ENCODE data around the gene PPT2.

Gene PPT2

DNA sequence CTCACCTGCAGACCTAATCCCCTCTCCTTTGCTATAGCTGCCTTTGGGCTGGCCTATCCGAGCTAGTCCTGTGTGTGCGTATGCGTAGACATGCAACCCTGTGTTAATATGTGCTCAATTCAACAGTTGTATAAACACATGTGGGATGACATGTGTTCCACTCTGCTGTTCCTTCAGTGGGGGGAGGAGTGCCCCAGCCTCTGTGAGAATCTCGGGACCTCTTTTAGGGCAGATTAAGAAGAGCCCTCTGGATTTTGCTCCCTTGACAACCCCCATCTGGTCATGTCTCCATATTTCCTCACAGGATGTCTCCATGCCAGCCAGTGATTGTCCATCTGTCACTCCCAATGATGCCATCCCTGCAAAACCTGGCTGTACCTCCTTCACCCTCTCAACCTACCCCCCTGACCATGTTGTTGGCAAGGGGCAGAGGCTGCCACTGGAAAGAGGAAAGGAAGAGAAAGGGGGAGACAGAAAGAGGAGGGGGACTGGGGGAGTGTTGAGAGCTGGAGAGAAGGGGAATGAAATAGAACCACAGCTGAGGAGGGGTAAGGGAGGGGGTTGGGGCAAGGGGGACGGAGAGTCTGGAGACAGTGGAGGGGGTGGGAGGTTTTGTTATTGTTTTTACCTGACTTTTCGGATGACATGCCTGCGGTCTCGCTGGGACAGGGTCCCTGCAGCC, 2.6 kb upstream of the PPT2 start:
- TF ChIP-seq, protein P1, sequence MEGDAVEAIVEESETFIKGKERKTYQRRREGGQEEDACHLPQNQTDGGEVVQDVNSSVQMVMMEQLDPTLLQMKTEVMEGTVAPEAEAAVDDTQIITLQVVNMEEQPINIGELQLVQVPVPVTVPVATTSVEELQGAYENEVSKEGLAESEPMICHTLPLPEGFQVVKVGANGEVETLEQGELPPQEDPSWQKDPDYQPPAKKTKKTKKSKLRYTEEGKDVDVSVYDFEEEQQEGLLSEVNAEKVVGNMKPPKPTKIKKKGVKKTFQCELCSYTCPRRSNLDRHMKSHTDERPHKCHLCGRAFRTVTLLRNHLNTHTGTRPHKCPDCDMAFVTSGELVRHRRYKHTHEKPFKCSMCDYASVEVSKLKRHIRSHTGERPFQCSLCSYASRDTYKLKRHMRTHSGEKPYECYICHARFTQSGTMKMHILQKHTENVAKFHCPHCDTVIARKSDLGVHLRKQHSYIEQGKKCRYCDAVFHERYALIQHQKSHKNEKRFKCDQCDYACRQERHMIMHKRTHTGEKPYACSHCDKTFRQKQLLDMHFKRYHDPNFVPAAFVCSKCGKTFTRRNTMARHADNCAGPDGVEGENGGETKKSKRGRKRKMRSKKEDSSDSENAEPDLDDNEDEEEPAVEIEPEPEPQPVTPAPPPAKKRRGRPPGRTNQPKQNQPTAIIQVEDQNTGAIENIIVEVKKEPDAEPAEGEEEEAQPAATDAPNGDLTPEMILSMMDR (IDR thresholded peaks at IDR 0.05; ENCODE audit: extremely low read depth, insufficient read depth, missing control alignments), result no peak
- in situ Hi-C loops (cut with MboI; ENCODE audit: low pct_unique_long_range_greater_than_20kb, low sequenced_read_pairs, unreplicated experiment), result no loop called here
- DNase-seq (ENCODE audit: low spot score), result no peak

DNA sequence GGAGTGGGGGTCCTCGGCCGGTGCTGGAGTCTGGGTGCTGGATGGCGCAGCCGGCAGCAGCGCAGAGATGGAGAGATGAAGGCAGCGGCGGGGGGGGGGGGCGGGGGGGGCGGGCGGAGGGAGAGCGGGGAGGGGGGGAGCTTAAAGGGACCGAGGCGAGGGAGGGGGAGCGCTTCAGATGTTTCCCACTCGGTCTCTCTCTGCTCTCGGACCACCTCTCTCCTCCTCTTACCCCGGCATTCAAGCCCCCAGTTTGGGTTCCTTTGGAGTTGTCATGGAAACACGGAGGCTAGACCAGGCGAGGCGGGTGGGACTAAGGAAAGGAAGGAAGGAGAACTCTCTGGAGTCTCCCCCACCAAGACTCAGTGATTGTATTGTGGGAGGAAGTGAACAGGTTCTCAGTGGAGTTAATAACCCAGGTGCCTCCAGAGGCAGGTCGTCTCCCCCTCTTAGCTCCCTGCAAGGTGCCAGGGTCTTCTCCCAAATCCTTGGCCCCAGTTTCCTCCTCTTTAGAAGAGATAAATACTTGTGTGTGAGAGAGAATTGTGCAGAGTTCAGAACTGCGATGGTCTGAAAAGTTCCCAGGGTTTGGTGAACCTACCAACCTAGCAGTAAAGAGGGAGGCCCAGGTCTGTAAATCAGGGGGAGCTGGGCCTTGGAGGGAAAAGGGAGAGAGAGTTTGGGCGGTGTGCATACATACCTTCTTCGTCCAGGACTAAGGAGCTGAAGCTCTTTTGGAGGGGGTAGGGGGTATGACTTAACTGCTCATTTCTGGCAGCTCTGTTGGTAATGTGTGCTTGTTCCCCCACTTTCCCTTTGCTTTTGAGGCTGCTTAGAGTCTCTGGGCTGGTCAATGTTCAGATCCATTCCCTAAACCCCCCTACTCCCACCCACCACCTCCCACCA, 1.8 kb upstream of the PPT2 start, which contains the start of gene PRRT1:
PRRT1 (minus strand) TSS at position 77 of the 906 bp plus-strand sequence. CDS start 112 bp downstream, outside the sequence.
- in situ Hi-C loops (cut with MboI; ENCODE audit: low pct_unique_long_range_greater_than_20kb, low sequenced_read_pairs, unreplicated experiment), result no loop called here
- TF ChIP-seq, protein P1 (IDR thresholded peaks at IDR 0.05; ENCODE audit: extremely low read depth, insufficient read depth, missing control alignments), result no peak
- no peak for DNase-seq (ENCODE audit: low spot score)

DNA sequence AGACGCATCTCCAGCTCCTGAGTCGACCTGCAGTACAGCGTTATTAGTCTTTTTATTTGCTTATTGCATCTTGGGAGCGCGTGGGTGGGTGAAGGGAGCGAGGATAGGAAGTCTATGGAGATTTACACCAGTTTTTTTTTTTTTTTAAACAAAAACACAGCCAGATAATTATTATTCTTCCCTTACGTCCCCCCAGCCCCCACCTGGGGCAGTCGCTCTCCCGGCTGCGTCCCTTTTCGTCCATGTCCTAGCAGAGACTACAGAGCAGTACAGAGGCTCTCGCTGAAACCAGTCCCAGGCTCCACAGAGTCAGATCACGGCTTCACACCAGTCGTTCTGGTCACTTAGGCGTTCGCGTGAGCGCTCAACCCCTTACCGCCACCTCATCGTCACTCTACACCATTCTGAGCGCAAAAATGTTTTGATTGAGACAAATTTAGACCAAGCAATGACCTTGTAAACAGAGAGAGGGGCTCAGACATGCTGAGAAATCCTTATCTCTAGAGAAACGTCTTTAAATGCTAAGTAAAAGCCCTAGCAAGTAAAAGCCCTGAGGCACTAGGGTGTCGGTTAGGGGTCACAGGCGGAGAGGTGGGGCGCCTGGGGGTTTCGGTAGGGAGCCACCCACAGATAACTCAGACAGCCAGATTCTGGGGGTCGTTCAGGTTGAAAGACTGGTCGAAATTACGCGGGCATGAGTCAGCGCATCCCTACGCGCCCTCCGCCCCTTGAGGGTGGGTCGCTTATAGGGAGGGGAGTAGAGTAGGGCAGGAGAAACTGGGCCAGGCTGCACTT, 975 bp upstream of the PPT2 start:
- DNase-seq (ENCODE audit: low spot score), result no peak
- TF ChIP-seq, protein P1 (IDR thresholded peaks at IDR 0.05; ENCODE audit: extremely low read depth, insufficient read depth, missing control alignments), result no peak
- in situ Hi-C loops (cut with MboI; ENCODE audit: low pct_unique_long_range_greater_than_20kb, low sequenced_read_pairs, unreplicated experiment), result no loop called here

DNA sequence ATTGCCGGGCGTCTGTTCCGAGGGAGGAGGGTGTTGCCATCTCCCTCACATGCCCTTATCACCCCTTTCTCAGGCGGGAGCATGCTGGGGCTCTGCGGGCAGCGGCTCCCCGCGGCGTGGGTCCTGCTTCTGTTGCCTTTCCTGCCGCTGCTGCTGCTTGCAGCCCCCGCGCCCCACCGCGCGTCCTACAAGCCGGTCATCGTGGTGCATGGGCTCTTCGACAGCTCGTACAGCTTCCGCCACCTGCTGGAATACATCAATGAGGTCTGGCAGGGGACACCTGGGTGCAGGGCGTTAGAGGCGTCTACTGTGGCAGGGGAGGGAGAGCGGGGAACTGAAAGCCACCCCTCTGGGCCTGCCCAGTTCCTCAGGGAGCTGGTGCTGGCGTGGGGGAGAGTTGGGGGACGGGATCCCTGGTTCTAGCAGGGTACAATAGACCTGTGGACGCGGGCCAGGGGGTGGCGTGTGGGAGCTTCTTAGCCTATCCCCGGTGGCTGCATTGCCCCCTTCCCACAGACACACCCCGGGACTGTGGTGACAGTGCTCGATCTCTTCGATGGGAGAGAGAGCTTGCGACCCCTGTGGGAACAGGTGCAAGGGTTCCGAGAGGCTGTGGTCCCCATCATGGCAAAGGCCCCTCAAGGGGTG, 697 bp downstream of the PPT2 start:
- TF ChIP-seq, protein P1 (IDR thresholded peaks at IDR 0.05; ENCODE audit: extremely low read depth, insufficient read depth, missing control alignments), result peak; percentile 68
- peak; percentile 88 for DNase-seq (ENCODE audit: low spot score)
- in situ Hi-C loops (cut with MboI; ENCODE audit: low pct_unique_long_range_greater_than_20kb, low sequenced_read_pairs, unreplicated experiment), result no loop called here

DNA sequence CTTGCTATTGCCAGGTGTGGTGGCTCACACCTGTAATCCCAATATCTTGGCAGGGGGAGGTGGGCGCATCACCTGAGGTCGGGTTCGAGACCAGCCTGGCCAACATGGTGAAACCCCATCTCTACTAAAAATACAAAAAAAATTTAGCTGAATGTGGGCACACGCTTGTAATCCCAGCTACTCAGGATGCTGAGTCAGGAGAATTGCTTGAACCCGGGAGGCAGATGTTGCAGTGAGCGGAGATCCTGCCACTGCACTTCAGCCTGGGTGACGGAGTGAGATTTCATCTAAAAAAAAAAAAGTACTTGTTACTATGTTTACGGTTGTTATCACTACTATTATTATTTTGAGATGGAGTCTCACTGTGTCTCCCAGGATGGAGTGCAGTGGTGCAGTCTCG, 3.0 kb downstream of the PPT2 start:
- in situ Hi-C loops (cut with MboI; ENCODE audit: low pct_unique_long_range_greater_than_20kb, low sequenced_read_pairs, unreplicated experiment), result no loop called here
- TF ChIP-seq, protein P1 (IDR thresholded peaks at IDR 0.05; ENCODE audit: extremely low read depth, insufficient read depth, missing control alignments), result no peak
- no peak for DNase-seq (ENCODE audit: low spot score)

DNA sequence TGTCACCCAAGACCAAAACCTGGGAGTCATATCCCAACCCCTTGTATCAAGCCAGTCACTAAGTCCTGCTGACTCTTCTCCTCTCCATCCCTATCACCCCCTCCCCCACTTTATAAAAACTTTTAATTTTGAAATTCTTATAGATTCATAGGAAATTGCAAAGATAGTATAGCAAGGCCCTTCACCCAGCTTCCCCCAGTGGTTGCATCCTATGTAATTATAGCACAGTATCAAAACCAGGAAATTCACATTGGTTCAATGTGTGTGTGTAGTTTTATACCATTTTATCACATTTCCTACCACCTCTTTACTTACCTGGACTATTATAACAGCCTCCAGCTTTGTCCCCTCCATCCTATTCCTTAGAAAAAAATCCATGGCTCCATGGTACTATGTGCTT, 4.1 kb downstream of the PPT2 start:
- no peak for DNase-seq (ENCODE audit: low spot score)
- TF ChIP-seq, protein P1 (IDR thresholded peaks at IDR 0.05; ENCODE audit: extremely low read depth, insufficient read depth, missing control alignments), result no peak
- in situ Hi-C loops (cut with MboI; ENCODE audit: low pct_unique_long_range_greater_than_20kb, low sequenced_read_pairs, unreplicated experiment), result no loop called here
